ENCODE data around the gene FFAR2. TPM values are rescaled to one million over a fixed set of nuclear protein-coding genes. Genes with fewer than 3 reads are reported as not detected.

Gene FFAR2
- total and polyA plus RNA-seq, 9 of the 15 experiments (the other 6 are each of a cell fraction or from before 2014, with no cell fraction given): not detected

- TF ChIP-seq ZNF398 (CRISPR knock-in tag; IDR thresholded peaks at IDR 0.05) (no peak), ZBTB1 (CRISPR knock-in tag; IDR thresholded peaks at IDR 0.05; ENCODE audit: borderline replicate concordance, low read depth) (no peak), U2AF2 (optimal IDR thresholded peaks at IDR 0.05; ENCODE audit: low read depth, low read length) (no peak), POLR2B (IDR thresholded peaks at IDR 0.05; ENCODE audit: low read depth, partially characterized antibody) (no peak), SNRNP70 (optimal IDR thresholded peaks at IDR 0.05; ENCODE audit: low read depth, low read length) (no peak), JUN (IDR thresholded peaks at IDR 0.05; ENCODE audit: borderline replicate concordance, low read depth, low read length) (peak; percentile 90), JUN (CRISPR knock-in tag; IDR thresholded peaks at IDR 0.05; ENCODE audit: borderline replicate concordance) (no peak), ZC3H11A (IDR thresholded peaks at IDR 0.05; ENCODE audit: low read depth, low read length) (no peak), POLR3A (IDR thresholded peaks at IDR 0.05; ENCODE audit: borderline replicate concordance, extremely low read depth, insufficient read depth, insufficient read length) (no peak), DDX20 (tag; IDR thresholded peaks at IDR 0.05; ENCODE audit: low read depth) (no peak), SP1 (CRISPR knock-in tag; IDR thresholded peaks at IDR 0.05) (no peak), ZNF175 (CRISPR knock-in tag; IDR thresholded peaks at IDR 0.05; ENCODE audit: low read depth) (no peak), KAT7 (CRISPR knock-in tag; IDR thresholded peaks at IDR 0.05; ENCODE audit: borderline replicate concordance) (no peak), DIDO1 (tag; IDR thresholded peaks at IDR 0.05; ENCODE audit: low read depth) (no peak), ZNF512 (tag; IDR thresholded peaks at IDR 0.05) (no peak), TRIM28 (IDR thresholded peaks at IDR 0.05) (no peak)
- TF ChIP-seq, protein P1, sequence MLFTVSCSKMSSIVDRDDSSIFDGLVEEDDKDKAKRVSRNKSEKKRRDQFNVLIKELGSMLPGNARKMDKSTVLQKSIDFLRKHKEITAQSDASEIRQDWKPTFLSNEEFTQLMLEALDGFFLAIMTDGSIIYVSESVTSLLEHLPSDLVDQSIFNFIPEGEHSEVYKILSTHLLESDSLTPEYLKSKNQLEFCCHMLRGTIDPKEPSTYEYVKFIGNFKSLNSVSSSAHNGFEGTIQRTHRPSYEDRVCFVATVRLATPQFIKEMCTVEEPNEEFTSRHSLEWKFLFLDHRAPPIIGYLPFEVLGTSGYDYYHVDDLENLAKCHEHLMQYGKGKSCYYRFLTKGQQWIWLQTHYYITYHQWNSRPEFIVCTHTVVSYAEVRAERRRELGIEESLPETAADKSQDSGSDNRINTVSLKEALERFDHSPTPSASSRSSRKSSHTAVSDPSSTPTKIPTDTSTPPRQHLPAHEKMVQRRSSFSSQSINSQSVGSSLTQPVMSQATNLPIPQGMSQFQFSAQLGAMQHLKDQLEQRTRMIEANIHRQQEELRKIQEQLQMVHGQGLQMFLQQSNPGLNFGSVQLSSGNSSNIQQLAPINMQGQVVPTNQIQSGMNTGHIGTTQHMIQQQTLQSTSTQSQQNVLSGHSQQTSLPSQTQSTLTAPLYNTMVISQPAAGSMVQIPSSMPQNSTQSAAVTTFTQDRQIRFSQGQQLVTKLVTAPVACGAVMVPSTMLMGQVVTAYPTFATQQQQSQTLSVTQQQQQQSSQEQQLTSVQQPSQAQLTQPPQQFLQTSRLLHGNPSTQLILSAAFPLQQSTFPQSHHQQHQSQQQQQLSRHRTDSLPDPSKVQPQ (CRISPR knock-in tag; IDR thresholded peaks at IDR 0.05; ENCODE audit: borderline replicate concordance): no peak
- TF ChIP-seq, protein P2, sequence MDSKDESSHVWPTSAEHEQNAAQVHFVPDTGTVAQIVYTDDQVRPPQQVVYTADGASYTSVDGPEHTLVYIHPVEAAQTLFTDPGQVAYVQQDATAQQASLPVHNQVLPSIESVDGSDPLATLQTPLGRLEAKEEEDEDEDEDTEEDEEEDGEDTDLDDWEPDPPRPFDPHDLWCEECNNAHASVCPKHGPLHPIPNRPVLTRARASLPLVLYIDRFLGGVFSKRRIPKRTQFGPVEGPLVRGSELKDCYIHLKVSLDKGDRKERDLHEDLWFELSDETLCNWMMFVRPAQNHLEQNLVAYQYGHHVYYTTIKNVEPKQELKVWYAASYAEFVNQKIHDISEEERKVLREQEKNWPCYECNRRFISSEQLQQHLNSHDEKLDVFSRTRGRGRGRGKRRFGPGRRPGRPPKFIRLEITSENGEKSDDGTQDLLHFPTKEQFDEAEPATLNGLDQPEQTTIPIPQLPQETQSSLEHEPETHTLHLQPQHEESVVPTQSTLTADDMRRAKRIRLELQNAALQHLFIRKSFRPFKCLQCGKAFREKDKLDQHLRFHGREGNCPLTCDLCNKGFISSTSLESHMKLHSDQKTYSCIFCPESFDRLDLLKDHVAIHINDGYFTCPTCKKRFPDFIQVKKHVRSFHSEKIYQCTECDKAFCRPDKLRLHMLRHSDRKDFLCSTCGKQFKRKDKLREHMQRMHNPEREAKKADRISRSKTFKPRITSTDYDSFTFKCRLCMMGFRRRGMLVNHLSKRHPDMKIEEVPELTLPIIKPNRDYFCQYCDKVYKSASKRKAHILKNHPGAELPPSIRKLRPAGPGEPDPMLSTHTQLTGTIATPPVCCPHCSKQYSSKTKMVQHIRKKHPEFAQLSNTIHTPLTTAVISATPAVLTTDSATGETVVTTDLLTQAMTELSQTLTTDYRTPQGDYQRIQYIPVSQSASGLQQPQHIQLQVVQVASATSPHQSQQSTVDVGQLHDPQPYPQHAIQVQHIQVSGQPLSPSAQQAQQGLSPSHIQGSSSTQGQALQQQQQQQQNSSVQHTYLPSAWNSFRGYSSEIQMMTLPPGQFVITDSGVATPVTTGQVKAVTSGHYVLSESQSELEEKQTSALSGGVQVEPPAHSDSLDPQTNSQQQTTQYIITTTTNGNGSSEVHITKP (IDR thresholded peaks at IDR 0.05; ENCODE audit: partially characterized antibody): peak; percentile 56
Observed at GRCh38 chr19:35404879-35405622, 43.0 kb upstream of the FFAR2 start (continued).
